Endothelial cell of umbilical vein (primary cell): ENCODE data around the gene PPP1R3G. TPM values are rescaled to one million over a fixed set of nuclear protein-coding genes. Genes with fewer than 3 reads are reported as not detected.

Experiments
- BruUV-seq: library from RNA; stranded (reverse); fragments of 400-500 nt; replicated peaks from 2 replicates; lab custom pipeline; 2021; lab: Mats Ljungman, UMichigan
- CTCF ChIA-PET: fragments of 300-600, 350-600 bp; sonication (Branson Sonifier 250); formaldehyde crosslinking; loops from one replicate; lab custom pipeline; 2021; ENCODE audit warnings: antibody characterized with exemption, inconsistent platforms; lab: Charles Lee
- POLR2A ChIA-PET: fragments of 300-600, 350-600 bp; sonication (Branson Sonifier 250); formaldehyde crosslinking; loops from one replicate; lab custom pipeline; 2021; ENCODE audit warnings: antibody characterized with exemption, inconsistent platforms; lab: Charles Lee
- DNase-seq: peaks from one replicate; pipeline ENCODE4 v3.0.0-alpha.2; 2011; ENCODE audit warnings: low read depth, low spot score
- FAIRE-seq: peaks from 2 replicates; lab custom pipeline; 2011; peaks lifted over from hg19 to GRCh38; lab: Jason Lieb, UNC
- H2AFZ ChIP-seq: 2 replicates; pipeline ENCODE4 v1.6.0; 2012; ENCODE audit warnings: low read depth, low read length, control low read depth, inconsistent platforms
- H3K27ac ChIP-seq: 2 replicates; pipeline ENCODE4 v1.5.1; 2011; ENCODE audit warnings: low read depth, mild to moderate bottlenecking, control low read depth, low read length, moderate library complexity; ENCODE audit not compliant: insufficient read depth
- H3K27me3 ChIP-seq, 2 experiments: 2 replicates each; pipeline versions ENCODE4 v1.6.0 to v1.6.1; 2011; ENCODE audit warnings: low read length in 2 of 2, mixed read lengths in 1 of 2; ENCODE audit not compliant: control insufficient read depth in 2 of 2, insufficient read depth in 2 of 2
- H3K36me3 ChIP-seq, 2 experiments: 2 replicates in 1 of 2; 3 replicates in 1 of 2; pipeline ENCODE4 v1.5.1; 2011; ENCODE audit warnings: low read length in 2 of 2, mild to moderate bottlenecking in 1 of 2, moderate library complexity in 1 of 2; ENCODE audit not compliant: control insufficient read depth in 2 of 2, insufficient read depth in 2 of 2; ENCODE audit errors: extremely low read depth in 1 of 2
- H3K4me1 ChIP-seq: 3 replicates; pipeline ENCODE4 v1.5.1; 2011; ENCODE audit warnings: mild to moderate bottlenecking, low read length; ENCODE audit not compliant: control insufficient read depth, insufficient read depth; ENCODE audit errors: extremely low read depth
- H3K4me2 ChIP-seq: 2 replicates; pipeline ENCODE4 v1.6.1; 2011; ENCODE audit warnings: low read length, control low read depth, mixed read lengths; ENCODE audit not compliant: insufficient read depth
- H3K4me3 ChIP-seq, 3 experiments: fragments of 200-600 bp in 1 of 3; sonication (generic), shearing (Covaris generic) in 1 of 3; replicated peaks in 1 of 3; 2 replicates each; pipeline ENCODE4 v1.5.1; 2011 to 2016; ENCODE audit warnings: control low read depth in 3 of 3, low read length in 3 of 3, mild to moderate bottlenecking in 2 of 3, inconsistent platforms in 1 of 3, low read depth in 1 of 3, moderate library complexity in 1 of 3; ENCODE audit not compliant: insufficient read depth in 1 of 3
- H3K79me2 ChIP-seq: 2 replicates; pipeline ENCODE4 v1.6.0; 2012; ENCODE audit warnings: low read length, inconsistent platforms; ENCODE audit not compliant: control insufficient read depth, insufficient read depth
- H3K9ac ChIP-seq: replicated peaks from 2 replicates; pipeline ENCODE3; 2011; ENCODE audit warnings: low read length, control low read depth; ENCODE audit not compliant: insufficient read depth; ENCODE audit errors: extremely low read depth
- H3K9me1 ChIP-seq: replicated peaks from 3 replicates; pipeline ENCODE4 v1.6.0; 2011; ENCODE audit warnings: mild to moderate bottlenecking, low read length; ENCODE audit not compliant: control insufficient read depth, insufficient read depth; ENCODE audit errors: extremely low read depth
- H3K9me3 ChIP-seq: replicated peaks from 2 replicates; pipeline ENCODE4 v1.5.1; 2012; ENCODE audit warnings: low read length, inconsistent platforms; ENCODE audit not compliant: control insufficient read depth, insufficient read depth
- H4K20me1 ChIP-seq: replicated peaks from 2 replicates; pipeline ENCODE3; 2011; ENCODE audit warnings: mild to moderate bottlenecking, low read length; ENCODE audit not compliant: control insufficient read depth, insufficient read depth; ENCODE audit errors: extremely low read depth
- CTCF ChIP-seq, 2 donors: IDR thresholded peaks; 1 replicate in 1 of 2; 2 replicates in 1 of 2; pipeline ENCODE4 v1.5.1; 2011; ENCODE audit warnings: low read length in 2 of 2, mild to moderate bottlenecking in 2 of 2, moderate library complexity in 2 of 2, control low read depth in 1 of 2, inconsistent platforms in 1 of 2, low read depth in 1 of 2; ENCODE audit not compliant: insufficient read depth in 1 of 2; ENCODE audit errors: extremely low read depth in 1 of 2
- EZH2 ChIP-seq: IDR thresholded peaks from 2 replicates; pipeline ENCODE4 v1.6.1; 2012; ENCODE audit warnings: borderline replicate concordance, low read depth, mild to moderate bottlenecking, moderate library complexity, low read length, inconsistent platforms; ENCODE audit not compliant: severe bottlenecking
- FOS ChIP-seq: IDR thresholded peaks from 2 replicates; pipeline ENCODE4 v1.6.1; 2011; ENCODE audit warnings: mild to moderate bottlenecking, low read length, moderate library complexity, borderline replicate concordance; ENCODE audit not compliant: insufficient read depth
- GATA2 ChIP-seq: IDR thresholded peaks from 2 replicates; pipeline ENCODE4 v1.7.0; 2011; ENCODE audit warnings: low read depth, mild to moderate bottlenecking, moderate library complexity, mixed read lengths, low read length; ENCODE audit not compliant: insufficient read length, insufficient read depth
- JUN ChIP-seq: IDR thresholded peaks from 2 replicates; pipeline ENCODE4 v1.6.1; 2011; ENCODE audit warnings: borderline replicate concordance, low read depth; ENCODE audit not compliant: insufficient read length, insufficient read depth
- MAX ChIP-seq: IDR thresholded peaks from 2 replicates; pipeline ENCODE4 v1.6.1; 2011; ENCODE audit not compliant: insufficient read depth, insufficient read length
- MYC ChIP-seq: IDR thresholded peaks from one replicate; pipeline ENCODE4 v1.6.1; 2011; ENCODE audit warnings: mild to moderate bottlenecking, low read depth, low read length
- POLR2A ChIP-seq: IDR thresholded peaks from 2 replicates; pipeline ENCODE4 v1.6.1; 2012; ENCODE audit warnings: low read depth, mild to moderate bottlenecking, control low read depth, low read length
- POLR2AphosphoS5 ChIP-seq: IDR thresholded peaks from 2 replicates; pipeline ENCODE4 v1.6.1; 2012; ENCODE audit warnings: low read depth, mild to moderate bottlenecking, control low read depth, low read length, moderate library complexity; ENCODE audit not compliant: insufficient read depth
- dilution Hi-C: fragments of 300-500 bp; cut with MboI; formaldehyde crosslinking; loops from one replicate; pipeline ENCODE4 v1.15.0; 2019; ENCODE audit warnings: low sequenced_read_pairs; ENCODE audit not compliant: extremely low pct_ligation_motif_present
- intact Hi-C: fragments of 100-400 bp; cut with micrococcal nuclease; formaldehyde crosslinking; loops from one replicate; pipeline ENCODE4 v1.10.0; 2022
- polyA plus RNA-seq, 4 experiments: library from polyadenylated mRNA; depleted of rRNA in 3 of 4; stranded (reverse) in 3 of 4; unstranded in 1 of 4; fragments of >200 nt; gene quantifications; 2 replicates each; pipeline versions ENCODE4 v1.2.1 to v1.2.3, GENCODE V29; 2011 to 2012; ENCODE audit warnings: missing spikeins in 1 of 4
- total RNA-seq: library from RNA; stranded (reverse); gene quantifications from 2 replicates; pipeline ENCODE4 v1.2.3, GENCODE V29; 2021

The PPP1R3G gene
- total and polyA plus RNA-seq, 2 donors (not counting 3 experiments of a cell fraction or from before 2014, with no cell fraction given): 0.04 to 0.09 TPM

- POLR2A ChIA-PET: no interaction called here
- Histone ChIP-seq H3K27me3 (no peaks in the 10 kb centered on the region), H3K9me1 (no peaks in the 10 kb centered on the region), H2AFZ (no peak overlapping the region), H3K4me1 (no peaks in the 10 kb centered on the region), H3K36me3 (no peaks in the 10 kb centered on the region), H3K4me3 (no peak overlapping the region), H4K20me1 (no peaks in the 10 kb centered on the region), H3K4me2 (no peak overlapping the region), H3K9me3 (no peaks in the 10 kb centered on the region), H3K9ac (no peak overlapping the region), H3K27ac (no peak overlapping the region), H3K79me2 (no peaks in the 10 kb centered on the region)
- FAIRE-seq (no peak), DNase-seq (no peak)
- CTCF ChIA-PET: no interaction called here
- TF ChIP-seq JUN (no peak), MYC (no peak), POLR2AphosphoS5 (no peak)
- no TSS peak for BruUV-seq
- intact Hi-C loops: no loop called here
- dilution Hi-C loops: no loop called here
Measured at GRCh38 chr6:5124526-5124925, 39.4 kb downstream of the PPP1R3G start.

GRCh38 chr6:5125152-5126006 lies 40.2 kb downstream of the PPP1R3G start:
- Histone ChIP-seq H3K4me1 (no peaks in the 10 kb centered on the region), H3K9ac (no peak overlapping the region), H3K9me3 (no peaks in the 10 kb centered on the region), H3K27me3 (no peaks in the 10 kb centered on the region), H4K20me1 (no peaks in the 10 kb centered on the region), H3K9me1 (no peaks in the 10 kb centered on the region), H2AFZ (no peak overlapping the region), H3K36me3 (no peaks in the 10 kb centered on the region), H3K79me2 (no peaks in the 10 kb centered on the region), H3K27ac (no peak overlapping the region), H3K4me3 (no peak overlapping the region), H3K4me2 (no peak overlapping the region)
- FAIRE-seq: no peak
- CTCF ChIA-PET: interaction anchor here (1.0 kb wide), 1 partner anchor 18 kb away, joined by 4 read pairs; no protein-coding TSS in a partner anchor
- no peak for TF ChIP-seq MAX
- TF ChIP-seq MYC: no peak
- no peak for TF ChIP-seq CTCF (IDR thresholded peaks at IDR 0.05; ENCODE audit: extremely low read depth in 1 of 2, insufficient read depth in 1 of 2, low read depth in 1 of 2, low read length in 2 of 2)
- TF ChIP-seq POLR2A: no peak
- TF ChIP-seq EZH2: no peak
- TF ChIP-seq POLR2AphosphoS5: no peak
- no peak for TF ChIP-seq GATA2
- TF ChIP-seq JUN: no peak
- TF ChIP-seq FOS: no peak
- BruUV-seq: no TSS peak
- dilution Hi-C loops (no loop called here), intact Hi-C loops (no loop called here)
- no peak for DNase-seq
- POLR2A ChIA-PET: no interaction called here
